HUES6 (cell line): ENCODE data around the gene TM9SF2.

ENCODE experiments used
- H3K27ac ChIP-seq: 2 replicates; pipeline ENCODE4 v1.7.0; 2013; ENCODE audit warnings: low read depth, mild to moderate bottlenecking, low read length, inconsistent platforms
- H3K27me3 ChIP-seq: 2 replicates; pipeline ENCODE4 v1.6.1; 2013; ENCODE audit warnings: low read length; ENCODE audit not compliant: control insufficient read depth, insufficient read depth
- H3K36me3 ChIP-seq: 2 replicates; pipeline ENCODE4 v1.6.1; 2013; ENCODE audit warnings: low read length; ENCODE audit not compliant: control insufficient read depth, insufficient read depth
- H3K4me1 ChIP-seq: 2 replicates; pipeline ENCODE4 v1.6.1; 2013; ENCODE audit warnings: low read length; ENCODE audit not compliant: control insufficient read depth, insufficient read depth
- H3K4me3 ChIP-seq: 2 replicates; pipeline ENCODE4 v1.5.1; 2013; ENCODE audit warnings: low read depth, low read length
- H3K9ac ChIP-seq: one replicate; pipeline ENCODE4 v1.6.1; 2013; ENCODE audit warnings: mild to moderate bottlenecking, low read length
- H3K9me3 ChIP-seq: 2 replicates; pipeline ENCODE4 v1.6.1; 2013; ENCODE audit warnings: low read depth, low read length; ENCODE audit not compliant: control insufficient read depth, insufficient read depth

TM9SF2 gene

DNA sequence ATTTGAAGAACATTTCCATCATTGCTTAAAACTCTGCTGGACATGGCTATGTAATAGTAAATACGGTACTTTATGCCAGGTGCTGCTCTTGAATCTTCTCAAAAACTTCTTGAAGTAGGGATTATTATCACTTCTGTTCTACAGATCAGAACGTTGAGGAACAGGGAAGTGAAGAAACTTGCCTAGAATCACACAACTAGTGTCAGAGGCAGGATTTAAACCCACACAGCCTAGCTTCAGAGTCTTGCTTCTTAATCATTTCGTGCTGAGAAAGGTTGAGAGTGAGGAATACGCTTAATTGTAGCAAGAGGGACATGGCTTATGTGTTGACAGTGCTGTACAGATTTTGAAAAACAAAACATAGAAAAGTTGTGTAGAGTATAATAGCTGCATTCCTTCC is 13.5 kb downstream of the TM9SF2 start:
- H3K4me3 ChIP-seq, result no peak overlapping the region
- no peaks in the 10 kb centered on the region for H3K4me1 ChIP-seq
- H3K9ac ChIP-seq, result no peak overlapping the region
- H3K27me3 ChIP-seq, result no peaks in the 10 kb centered on the region
- peaks cover 6% of the 10 kb centered on the region for H3K9me3 ChIP-seq
- H3K36me3 ChIP-seq, result peaks cover 22% of the 10 kb centered on the region
- H3K27ac ChIP-seq, result no peak overlapping the region

DNA sequence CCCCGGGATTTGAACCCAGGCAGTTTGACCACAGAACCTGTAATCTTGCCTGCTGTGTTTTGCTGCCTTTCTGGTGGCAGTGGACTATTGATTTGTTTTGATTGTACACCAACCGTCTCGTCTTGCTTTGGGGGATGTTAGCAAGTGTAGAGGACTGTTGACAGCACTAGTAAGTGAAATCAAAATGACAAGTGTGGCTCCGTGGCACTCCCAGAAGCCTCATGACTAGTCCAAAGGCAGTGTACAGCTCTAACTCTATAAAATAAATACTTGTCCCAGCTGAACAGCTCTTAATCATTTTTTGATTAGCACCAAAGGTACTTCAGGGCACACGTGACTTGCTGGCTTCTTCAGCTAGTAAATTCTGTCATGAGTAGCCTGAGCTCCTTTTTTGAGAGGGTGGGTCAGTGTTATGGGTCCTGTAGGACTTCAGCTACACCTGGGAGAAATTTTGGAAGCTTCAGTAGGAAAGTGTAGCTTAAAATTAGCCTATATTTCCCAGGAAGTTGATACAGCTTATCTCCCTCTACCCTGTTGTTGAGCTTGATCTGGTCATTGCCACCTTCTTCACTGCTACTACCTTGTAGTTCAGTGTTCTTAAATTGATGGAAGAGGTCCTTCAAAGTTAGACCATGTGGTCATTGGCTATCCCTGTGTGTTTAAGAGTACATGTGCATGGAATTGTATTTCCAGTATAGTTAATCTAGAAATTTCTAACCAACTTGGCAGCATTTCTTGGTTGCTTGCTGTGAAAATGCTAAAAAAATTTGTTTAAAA is 15.1 kb downstream of the TM9SF2 start:
- H3K36me3 ChIP-seq, result peaks cover 29% of the 10 kb centered on the region

DNA sequence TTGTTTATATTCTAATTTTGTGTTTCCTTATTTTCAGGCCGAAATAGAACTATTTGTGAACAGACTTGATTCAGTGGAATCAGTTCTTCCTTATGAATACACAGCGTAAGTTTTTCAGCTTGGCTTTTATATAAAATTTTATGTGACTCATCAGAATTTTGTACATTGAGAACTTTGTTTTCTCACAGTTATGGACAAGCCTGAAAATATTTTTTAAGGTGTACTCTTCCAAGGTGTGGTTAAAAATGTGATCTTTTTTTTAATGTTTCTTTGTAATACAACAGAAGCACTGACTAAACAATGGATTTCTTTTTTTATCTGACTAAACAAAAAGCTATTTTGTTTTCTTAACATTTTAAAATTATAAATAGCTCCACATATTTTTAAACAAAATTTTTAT is 16.3 kb downstream of the TM9SF2 start:
- Histone ChIP-seq H3K4me3 (no peak overlapping the region), H3K4me1 (no peaks in the 10 kb centered on the region), H3K9me3 (no peaks in the 10 kb centered on the region), H3K27ac (no peak overlapping the region), H3K9ac (no peak overlapping the region), H3K27me3 (no peaks in the 10 kb centered on the region), H3K36me3 (peaks cover 39% of the 10 kb centered on the region)

More for the DNA sequence above, 15.1 kb downstream of the TM9SF2 start:
- no peak overlapping the region for H3K4me3 ChIP-seq
- no peak overlapping the region for H3K9ac ChIP-seq
- H3K9me3 ChIP-seq, result no peaks in the 10 kb centered on the region
- H3K27ac ChIP-seq, result no peak overlapping the region
- H3K4me1 ChIP-seq, result no peaks in the 10 kb centered on the region
- H3K27me3 ChIP-seq, result no peaks in the 10 kb centered on the region

DNA sequence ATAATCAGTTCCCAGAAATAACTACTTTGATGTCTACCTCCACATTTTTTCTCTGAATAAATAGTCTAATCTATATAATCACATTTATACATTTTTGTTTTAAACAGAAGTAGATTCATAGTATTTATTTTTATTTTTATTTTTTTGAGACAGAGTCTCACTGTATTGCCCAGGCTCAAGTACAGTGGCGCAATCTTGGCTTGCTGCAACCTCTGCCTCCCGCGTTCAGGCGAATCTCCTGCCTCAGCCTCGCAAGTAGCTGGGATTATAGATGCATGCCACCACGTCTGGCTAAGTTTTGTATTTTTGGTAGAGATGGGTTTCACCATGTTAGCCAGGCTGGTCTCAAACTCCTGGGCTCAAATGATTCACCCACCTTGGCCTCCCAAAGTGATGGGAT is 16.7 kb downstream of the TM9SF2 start:
- H3K9ac ChIP-seq, result no peak overlapping the region
- no peak overlapping the region for H3K4me3 ChIP-seq
- H3K4me1 ChIP-seq, result no peaks in the 10 kb centered on the region
- H3K36me3 ChIP-seq, result peaks cover 43% of the 10 kb centered on the region
- H3K27ac ChIP-seq, result no peak overlapping the region
- no peaks in the 10 kb centered on the region for H3K9me3 ChIP-seq
- no peaks in the 10 kb centered on the region for H3K27me3 ChIP-seq

- no peaks in the 10 kb centered on the region for H3K4me1 ChIP-seq
- no peaks in the 10 kb centered on the region for H3K27me3 ChIP-seq
- no peak overlapping the region for H3K27ac ChIP-seq
- no peaks in the 10 kb centered on the region for H3K9me3 ChIP-seq
- H3K9ac ChIP-seq, result no peak overlapping the region
- H3K4me3 ChIP-seq, result no peak overlapping the region
- H3K36me3 ChIP-seq, result peaks cover 73% of the 10 kb centered on the region
Observed at GRCh38 chr13:99522298-99522697, 21.0 kb downstream of the TM9SF2 start.

DNA sequence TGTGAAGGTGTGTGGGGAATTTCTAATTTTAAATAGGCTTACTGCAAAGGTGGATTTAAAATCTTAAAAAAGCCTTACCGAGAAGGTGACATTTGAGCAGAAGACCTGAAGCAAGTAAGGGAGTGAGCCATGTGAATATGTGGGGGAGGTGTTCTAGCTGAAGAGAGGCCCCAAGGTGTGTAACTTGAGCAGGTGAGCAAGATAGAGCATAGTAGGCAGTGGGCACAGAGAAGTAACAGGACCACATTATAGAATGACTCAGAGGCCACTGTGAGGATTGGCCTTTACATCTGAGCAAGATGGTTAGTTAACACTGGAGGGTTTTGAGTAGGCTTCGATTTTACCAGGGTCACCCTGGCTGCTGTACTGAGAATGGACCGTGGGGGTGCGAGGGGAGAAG is 22.6 kb downstream of the TM9SF2 start:
- Histone ChIP-seq H3K36me3 (peaks cover 65% of the 10 kb centered on the region), H3K9ac (no peak overlapping the region), H3K4me1 (no peaks in the 10 kb centered on the region)

DNA sequence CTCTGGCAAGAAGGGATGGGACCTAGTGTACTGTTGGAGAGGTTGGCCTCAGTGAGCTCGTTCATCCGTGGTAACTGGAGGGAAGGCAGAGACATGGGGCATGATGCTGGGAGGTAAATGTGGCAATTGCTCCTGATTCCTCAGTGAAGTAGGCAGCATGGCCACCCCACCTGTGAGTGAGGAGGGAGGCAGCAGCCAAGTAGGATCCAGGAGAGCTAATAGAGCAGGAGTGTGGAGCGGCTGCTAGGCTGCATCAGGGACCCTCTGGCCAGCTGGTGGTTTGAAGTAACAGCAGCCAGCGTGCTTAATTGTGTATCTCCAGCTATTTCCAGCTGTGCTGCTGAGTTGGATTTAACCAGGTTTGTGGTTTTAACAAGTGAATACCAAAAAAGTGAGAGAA is 24.7 kb downstream of the TM9SF2 start:
- Histone ChIP-seq H3K9ac (no peak overlapping the region), H3K27me3 (no peaks in the 10 kb centered on the region), H3K36me3 (peaks cover 60% of the 10 kb centered on the region), H3K4me3 (no peak overlapping the region), H3K9me3 (no peaks in the 10 kb centered on the region), H3K4me1 (no peaks in the 10 kb centered on the region), H3K27ac (no peak overlapping the region)

More for the DNA sequence above, 22.6 kb downstream of the TM9SF2 start:
- Histone ChIP-seq H3K27ac (no peak overlapping the region), H3K27me3 (no peaks in the 10 kb centered on the region), H3K4me3 (no peak overlapping the region), H3K9me3 (no peaks in the 10 kb centered on the region)

GRCh38 chr13:99526549-99526948 is 25.3 kb downstream of the TM9SF2 start:
- H3K9me3 ChIP-seq, result no peaks in the 10 kb centered on the region
- no peaks in the 10 kb centered on the region for H3K27me3 ChIP-seq
- no peak overlapping the region for H3K4me3 ChIP-seq
- H3K9ac ChIP-seq, result no peak overlapping the region
- peaks cover 60% of the 10 kb centered on the region for H3K36me3 ChIP-seq
- no peak overlapping the region for H3K27ac ChIP-seq
- no peaks in the 10 kb centered on the region for H3K4me1 ChIP-seq

DNA sequence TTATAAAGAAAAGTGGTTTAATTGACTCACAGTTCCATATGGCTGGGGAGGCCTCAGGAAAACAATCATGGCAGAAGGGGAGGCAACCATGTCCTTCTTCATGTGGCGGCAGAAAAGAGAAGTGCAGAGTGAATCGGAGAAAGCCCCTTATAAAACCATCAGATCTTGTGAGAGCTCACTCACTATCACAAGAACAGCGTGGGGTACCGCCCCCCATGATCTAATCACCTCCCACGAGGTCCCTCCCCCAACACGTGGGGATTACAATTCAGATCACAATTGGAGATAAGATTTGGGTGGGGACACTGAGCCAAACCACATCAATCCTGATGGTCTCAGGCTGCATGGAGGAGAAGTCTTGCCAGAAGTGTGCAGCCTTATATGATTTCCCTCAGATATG is 26.0 kb downstream of the TM9SF2 start:
- Histone ChIP-seq H3K4me1 (no peaks in the 10 kb centered on the region), H3K4me3 (no peak overlapping the region), H3K27me3 (no peaks in the 10 kb centered on the region), H3K36me3 (peaks cover 57% of the 10 kb centered on the region), H3K9ac (no peak overlapping the region), H3K9me3 (no peaks in the 10 kb centered on the region), H3K27ac (no peak overlapping the region)

DNA sequence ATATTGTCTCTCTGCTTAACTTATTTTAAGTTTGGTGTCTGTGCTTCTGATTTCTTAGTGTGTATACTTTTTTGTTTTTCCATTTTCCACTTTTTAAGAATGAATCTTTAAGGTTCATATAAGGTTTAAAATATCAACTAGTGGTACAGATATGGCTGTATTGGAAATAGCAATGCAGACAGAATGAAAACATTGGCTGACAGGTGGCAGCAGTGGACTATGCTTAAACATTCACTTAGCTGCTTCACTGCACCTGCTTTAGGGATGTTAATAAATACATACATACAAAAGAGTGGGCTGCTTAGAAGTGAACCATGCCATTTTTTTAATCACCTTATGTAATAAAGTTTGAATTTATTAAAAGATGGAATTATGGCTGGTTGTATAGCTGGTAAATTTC is 27.3 kb downstream of the TM9SF2 start:
- Histone ChIP-seq H3K36me3 (peaks cover 50% of the 10 kb centered on the region), H3K4me3 (no peak overlapping the region), H3K4me1 (no peaks in the 10 kb centered on the region), H3K27me3 (no peaks in the 10 kb centered on the region), H3K9me3 (no peaks in the 10 kb centered on the region), H3K9ac (no peak overlapping the region), H3K27ac (no peak overlapping the region)

DNA sequence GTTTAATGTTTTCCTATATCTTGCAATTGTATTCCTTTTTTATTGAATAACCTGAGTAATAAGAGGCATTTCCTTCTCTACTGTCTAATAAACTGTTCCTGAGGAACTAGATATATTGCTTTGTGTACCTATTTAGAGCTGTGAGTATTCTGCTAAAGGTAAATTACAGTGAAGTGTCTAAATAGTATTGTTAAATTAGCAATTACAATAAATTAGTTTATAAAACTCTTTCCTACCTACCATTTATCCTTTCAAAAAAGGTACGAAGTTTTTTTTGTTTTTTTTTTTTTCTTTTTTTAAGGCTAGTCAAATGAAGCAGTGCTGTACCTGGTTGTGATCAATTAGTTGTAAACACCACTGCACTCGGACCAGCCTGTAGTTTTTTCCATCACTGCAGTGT is 34.8 kb downstream of the TM9SF2 start:
- peaks cover 44% of the 10 kb centered on the region for H3K36me3 ChIP-seq
- no peaks in the 10 kb centered on the region for H3K27me3 ChIP-seq
- no peak overlapping the region for H3K27ac ChIP-seq
- H3K9me3 ChIP-seq, result no peaks in the 10 kb centered on the region
- no peak overlapping the region for H3K9ac ChIP-seq
- no peak overlapping the region for H3K4me3 ChIP-seq
- no peaks in the 10 kb centered on the region for H3K4me1 ChIP-seq
